Left ventricle myocardium inferior (tissue), 1 donor: Measurements from ENCODE around the gene ADPGK. TPM values are rescaled to one million over a fixed set of nuclear protein-coding genes. Genes with fewer than 3 reads are reported as not detected.
"Not testable (repeated sequence)": the region's sequence is repeated elsewhere in the genome, so short reads cannot be mapped to it uniquely, and the experiment has no call there.

ENCODE experiments used
- DNase-seq: peaks from one replicate; pipeline ENCODE4 v3.0.0-alpha.2; 2020
- H3K27ac ChIP-seq: fragments of 200-600 bp; replicated peaks from 2 replicates; pipeline ENCODE4 v1.8.0; 2021
- H3K27me3 ChIP-seq: fragments of 200-600 bp; 2 replicates; pipeline ENCODE4 v1.8.0; 2021; ENCODE audit warnings: low read depth
- H3K36me3 ChIP-seq: fragments of 200-600 bp; 2 replicates; pipeline ENCODE4 v1.8.0; 2021
- H3K4me1 ChIP-seq: fragments of 200-600 bp; 2 replicates; pipeline ENCODE4 v1.8.0; 2021
- H3K4me3 ChIP-seq: fragments of 200-600 bp; 2 replicates; pipeline ENCODE4 v1.8.0; 2021; ENCODE audit warnings: mild to moderate bottlenecking, moderate library complexity
- H3K9me3 ChIP-seq: fragments of 200-600 bp; replicated peaks from 2 replicates; pipeline ENCODE4 v1.8.0; 2021
- CTCF ChIP-seq: fragments of 200-600 bp; IDR thresholded peaks from 2 replicates; pipeline ENCODE4 v1.8.0; 2021; ENCODE audit warnings: antibody characterized with exemption, mild to moderate bottlenecking, borderline replicate concordance
- intact Hi-C: fragments of 100-400 bp; cut with micrococcal nuclease; formaldehyde crosslinking; loops from one replicate; pipeline ENCODE4 v1.11.0; 2022
- total RNA-seq: library from RNA; stranded (reverse); fragmentation: NEBNext Ultra II Directional; extraction: Animal tissue kit (Norgen Biotek cat#: 25700); gene quantifications from one replicate; pipeline ENCODE4 v1.2.1, GENCODE V29; 2021
- donor health status: DM: no; HTN: yes; CAD: no; lungs with severe emphysema.

Gene ADPGK
- total RNA-seq, 1 donor from 2014 or later, result 9.1 TPM

GRCh38 chr15:72725446-72725845, 58.1 kb downstream of the ADPGK start:
- Histone ChIP-seq H3K4me3 (no peak overlapping the region), H3K36me3 (peaks cover 36% of the 10 kb centered on the region), H3K4me1 (no peaks in the 10 kb centered on the region), H3K9me3 (no peaks in the 10 kb centered on the region), H3K27me3 (no peaks in the 10 kb centered on the region), H3K27ac (no peak overlapping the region)
- TF ChIP-seq CTCF, result no peak
- DNase-seq, result no peak
- intact Hi-C loops, result no loop called here

GRCh38 chr15:72724028-72724427, 59.5 kb downstream of the ADPGK start:
- Histone ChIP-seq H3K4me3 (no peak overlapping the region), H3K36me3 (peaks cover 28% of the 10 kb centered on the region), H3K27me3 (no peaks in the 10 kb centered on the region), H3K27ac (no peak overlapping the region), H3K9me3 (no peaks in the 10 kb centered on the region), H3K4me1 (no peaks in the 10 kb centered on the region)
- no peak for DNase-seq
- intact Hi-C loops, result no loop called here
- TF ChIP-seq CTCF, result no peak

- TF ChIP-seq CTCF, result peak; percentile 69
- H3K9me3 ChIP-seq, result no peaks in the 10 kb centered on the region
- intact Hi-C loops, result no loop called here
- DNase-seq, result peak; percentile 33
- no peaks in the 10 kb centered on the region for H3K27me3 ChIP-seq
- no peak overlapping the region for H3K27ac ChIP-seq
- H3K36me3 ChIP-seq, result peaks cover 39% of the 10 kb centered on the region
- H3K4me3 ChIP-seq, result no peak overlapping the region
- H3K4me1 ChIP-seq, result no peaks in the 10 kb centered on the region
Measured at GRCh38 chr15:72722071-72722696, 61.4 kb downstream of the ADPGK start.

- H3K27ac ChIP-seq, H3K4me3 ChIP-seq, DNase-seq, H3K9me3 ChIP-seq, H3K27me3 ChIP-seq, H3K4me1 ChIP-seq, intact Hi-C loops: not testable (repeated sequence)
- H3K36me3 ChIP-seq, result peaks cover 35% of the 10 kb centered on the region
Measured at GRCh38 chr15:72708551-72709303, 74.8 kb downstream of the ADPGK start.

- H3K27me3 ChIP-seq, result no peaks in the 10 kb centered on the region
- no peaks in the 10 kb centered on the region for H3K9me3 ChIP-seq
- peaks cover 9% of the 10 kb centered on the region for H3K4me1 ChIP-seq
- H3K4me3 ChIP-seq, result no peak overlapping the region
- H3K36me3 ChIP-seq, result peaks cover 12% of the 10 kb centered on the region
- intact Hi-C loops, result no loop called here
- H3K27ac ChIP-seq, result no peak overlapping the region
- DNase-seq, result no peak
- TF ChIP-seq CTCF, result no peak
Measured at GRCh38 chr15:72706266-72706665, 77.3 kb downstream of the ADPGK start.

Other genes starting within 250 kb of the ADPGK start
- gene GOLGA6B, start 129.1 kb downstream of the ADPGK start, total RNA-seq, result not detected
- not detected for gene HIGD2B, start 97.6 kb downstream of the ADPGK start, total RNA-seq
- gene BBS4, start 97.6 kb downstream of the ADPGK start, total RNA-seq, result 11.8 TPM